Non-pigmented ciliary epithelial cell (primary cell): ENCODE data around the gene ZNF407.

Experiments
- DNase-seq: peaks from one replicate; pipeline ENCODE4 v3.0.0-alpha.2; 2010; ENCODE audit warnings: low read depth

ZNF407 gene

DNA sequence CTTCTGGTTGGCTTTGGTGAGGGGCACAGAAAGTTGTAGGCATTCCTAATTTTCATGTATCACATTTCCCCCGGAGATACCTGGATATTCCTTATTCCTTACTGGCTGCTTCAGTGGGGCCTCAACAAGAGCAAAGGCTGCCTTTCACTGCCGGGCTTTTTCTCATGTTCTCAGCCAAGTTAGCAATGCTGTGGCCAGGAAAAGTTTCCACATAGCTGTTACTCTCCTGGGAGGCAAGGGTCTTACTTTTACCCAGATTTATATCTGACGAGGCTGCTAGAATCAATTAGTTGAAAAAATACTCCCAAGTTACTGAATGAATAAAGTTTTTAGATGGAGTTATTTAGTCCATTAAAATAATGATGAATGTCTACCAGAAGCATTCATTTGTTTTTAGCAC lies 230.5 kb downstream of the ZNF407 start:
- no peak for DNase-seq

DNA sequence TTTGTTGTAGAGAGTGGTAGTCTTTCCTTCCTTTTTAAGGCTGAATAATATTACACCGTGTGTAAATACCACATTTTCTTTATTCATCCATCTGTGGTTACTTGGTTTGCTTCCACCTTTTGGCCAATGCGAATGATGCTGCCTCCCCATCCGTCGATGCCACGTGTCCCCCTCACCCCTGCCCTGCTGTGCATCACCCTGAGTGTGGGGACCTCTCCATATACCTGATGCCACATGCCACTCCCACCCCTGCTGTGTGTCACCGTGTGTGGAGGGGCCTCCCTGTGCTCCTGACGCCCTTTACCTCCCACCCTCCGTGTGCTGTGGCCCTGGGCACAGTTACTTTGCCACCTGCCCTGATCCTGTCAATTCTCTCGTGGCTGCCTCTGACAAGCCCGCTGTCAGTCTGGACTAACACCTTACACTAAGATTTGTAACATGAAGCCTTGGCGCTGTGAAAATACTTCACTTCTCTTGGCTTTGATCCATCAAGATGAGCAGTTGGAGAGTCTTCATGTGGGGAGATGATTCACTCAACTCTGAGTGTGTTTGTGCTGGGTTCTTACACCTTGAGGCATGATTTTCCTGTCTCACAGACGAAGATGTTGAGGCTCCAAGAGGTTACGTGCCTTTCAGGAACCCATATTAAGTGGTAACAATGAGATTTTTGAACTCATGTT lies 234.0 kb downstream of the ZNF407 start:
- no peak for DNase-seq

DNA sequence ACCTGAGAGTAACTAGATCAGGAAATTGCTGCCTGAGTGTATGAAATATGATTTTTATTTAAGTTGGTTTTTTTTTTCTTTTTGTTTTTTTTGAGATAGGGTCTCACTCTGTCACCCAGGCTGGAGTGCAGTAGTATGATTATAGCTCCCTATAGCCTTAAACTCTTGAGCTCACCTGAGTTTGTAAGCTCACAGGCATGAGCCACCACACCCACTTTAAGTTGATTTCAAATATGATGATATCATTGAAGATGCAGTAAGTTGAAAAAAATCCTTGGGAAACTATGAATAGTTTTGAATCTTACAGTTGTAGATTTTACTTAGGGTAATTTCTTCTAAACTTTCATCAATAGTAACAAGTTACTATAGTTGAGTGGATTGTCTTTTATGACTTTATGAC lies 234.7 kb downstream of the ZNF407 start:
- DNase-seq, result no peak

DNA sequence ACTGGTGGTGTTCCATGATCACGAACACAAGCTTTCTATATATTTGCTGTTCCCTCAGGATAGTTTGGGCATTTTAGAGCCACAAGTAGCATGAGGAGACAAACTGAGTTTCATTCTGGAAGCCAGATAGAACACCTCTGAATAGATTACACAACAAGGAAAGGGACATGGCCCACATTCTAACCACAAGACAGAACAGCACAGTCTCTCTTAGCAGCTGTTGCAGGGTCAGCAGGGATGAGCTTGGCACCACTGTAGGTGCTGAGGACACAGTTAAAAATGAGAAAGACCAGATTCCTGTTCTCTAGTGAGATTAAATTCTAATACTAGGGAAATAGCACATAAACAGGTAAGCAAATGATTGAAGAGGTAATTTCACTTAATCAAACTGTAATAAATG lies 235.3 kb downstream of the ZNF407 start:
- no peak for DNase-seq

DNA sequence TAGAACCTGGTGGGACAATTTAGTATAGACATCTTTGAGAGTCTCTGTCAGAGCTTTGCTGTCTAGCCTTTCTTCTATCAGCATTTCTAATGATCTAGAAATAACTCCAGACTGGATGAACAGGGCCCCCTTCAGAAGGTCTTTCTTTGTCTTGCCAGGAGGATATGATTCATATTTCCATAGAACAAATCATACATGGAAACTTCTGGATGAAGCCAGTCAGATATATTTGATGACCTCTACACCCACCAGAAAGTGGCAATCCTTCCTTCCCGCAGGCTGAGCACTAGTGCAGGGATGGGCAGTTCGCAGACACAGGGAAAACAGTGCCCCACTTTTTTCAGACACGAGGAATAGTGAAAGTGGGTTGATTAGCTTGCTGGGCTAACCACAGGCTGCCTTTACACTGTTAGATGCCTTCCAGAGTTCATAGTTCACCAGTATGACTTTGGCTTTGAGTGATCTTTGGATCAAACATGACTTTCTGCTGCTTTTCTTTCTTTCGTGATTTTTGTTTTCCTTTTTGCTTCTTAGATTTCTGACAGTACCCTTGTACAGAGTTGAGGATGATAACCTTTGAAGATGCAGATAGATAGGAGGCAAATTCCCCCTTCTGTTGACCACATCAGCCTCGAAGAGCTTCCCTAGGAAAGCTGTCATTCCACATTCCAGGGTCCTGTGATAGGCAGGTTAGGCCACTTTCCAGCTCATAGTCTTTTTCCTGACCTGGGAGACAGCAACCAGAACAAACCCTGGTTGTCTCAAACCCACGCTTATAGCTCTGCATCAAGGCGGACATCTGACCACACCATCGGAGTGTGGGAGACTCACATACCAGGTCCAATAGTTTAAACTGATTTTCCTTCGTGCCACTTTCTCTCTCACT lies 237.0 kb downstream of the ZNF407 start:
- DNase-seq, result no peak

DNA sequence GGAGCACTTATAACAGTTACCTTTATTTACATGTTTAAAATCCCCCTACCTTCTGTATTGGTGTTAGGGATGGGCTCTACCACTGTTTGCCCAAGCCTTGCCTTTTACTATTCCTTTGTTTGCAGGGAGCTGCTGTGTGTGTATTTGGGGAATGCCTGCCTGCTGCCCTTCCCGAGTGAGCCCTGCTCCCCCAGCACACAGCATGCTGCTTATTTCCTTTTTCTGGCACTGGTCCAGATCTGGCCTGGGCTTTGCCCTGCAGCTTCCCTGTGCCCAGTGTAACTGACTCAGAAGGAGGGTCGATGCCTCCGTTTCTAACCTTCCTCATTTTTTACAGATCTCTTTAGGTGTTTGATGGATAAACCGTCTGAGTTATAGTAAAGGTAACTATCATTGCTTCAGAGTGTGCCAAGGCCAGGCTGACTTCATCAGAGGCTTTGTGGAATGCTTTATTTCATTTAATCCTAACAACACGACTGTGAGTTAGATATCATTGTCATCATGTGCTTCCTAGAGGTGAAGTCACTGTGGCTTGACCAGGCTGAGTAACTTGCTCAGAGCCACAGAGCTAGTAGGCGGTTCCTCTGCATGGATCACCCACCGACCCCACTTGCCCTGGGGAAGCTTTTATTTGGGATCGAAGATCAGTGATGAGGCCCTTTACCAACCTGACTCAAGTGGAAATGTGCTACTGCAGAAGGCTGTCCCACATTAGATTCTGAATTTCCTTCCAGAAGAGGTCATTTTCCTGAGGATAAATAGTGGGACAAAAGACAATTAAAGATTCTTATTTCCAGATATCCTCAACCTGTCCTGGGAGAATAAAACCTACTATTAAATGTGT lies 238.8 kb downstream of the ZNF407 start:
- no peak for DNase-seq

DNA sequence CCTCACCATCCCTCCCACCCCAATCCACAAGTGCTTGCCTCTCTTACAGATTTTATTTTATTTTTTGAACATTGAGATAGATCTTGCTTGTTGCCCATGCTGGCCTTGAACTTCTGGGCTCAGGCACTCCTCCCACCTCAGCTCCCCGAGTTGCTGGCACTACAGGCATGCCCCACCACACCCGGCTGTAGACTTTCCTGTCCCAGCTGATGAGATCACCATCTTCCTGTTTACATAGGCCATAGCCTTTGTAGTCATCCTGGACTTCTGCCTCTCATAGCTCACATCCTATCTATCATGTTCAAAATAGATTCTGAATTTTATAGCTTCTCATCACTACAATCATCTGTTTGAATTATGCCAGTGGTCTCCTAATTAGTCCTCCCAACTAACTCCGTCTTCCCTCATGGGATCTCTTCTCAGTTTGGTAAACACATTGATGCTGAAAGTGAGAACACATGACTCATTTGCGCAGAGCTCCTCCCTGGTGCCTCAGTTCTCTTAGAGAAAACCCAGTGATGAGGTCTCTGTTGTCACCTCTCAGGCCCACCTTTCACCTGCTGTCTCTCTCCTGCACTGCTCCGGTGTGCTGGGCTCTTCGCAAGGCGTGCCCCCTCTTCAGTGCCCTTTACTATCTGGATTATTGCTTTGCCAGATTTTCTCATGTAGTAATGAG lies 243.0 kb downstream of the ZNF407 start:
- no peak for DNase-seq

DNA sequence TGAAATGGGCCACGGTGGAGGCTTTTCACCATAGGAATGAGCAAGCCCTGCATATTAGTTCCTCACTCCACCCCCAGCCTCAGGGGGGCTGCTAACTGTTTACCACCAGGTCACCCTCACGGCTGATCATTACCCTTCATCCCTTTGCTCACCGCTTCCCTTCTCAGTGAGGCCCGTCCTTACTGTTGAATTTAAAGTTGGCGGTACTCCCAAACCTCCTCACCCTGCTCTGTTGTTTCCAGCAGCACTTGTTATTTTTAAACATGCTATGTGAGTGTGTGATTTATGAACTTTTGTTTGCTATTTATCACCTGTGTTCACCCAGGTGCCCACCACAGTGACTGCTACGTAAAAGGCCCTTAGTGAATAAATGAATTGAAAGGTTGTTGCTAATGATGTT lies 243.6 kb downstream of the ZNF407 start:
- DNase-seq, result no peak

DNA sequence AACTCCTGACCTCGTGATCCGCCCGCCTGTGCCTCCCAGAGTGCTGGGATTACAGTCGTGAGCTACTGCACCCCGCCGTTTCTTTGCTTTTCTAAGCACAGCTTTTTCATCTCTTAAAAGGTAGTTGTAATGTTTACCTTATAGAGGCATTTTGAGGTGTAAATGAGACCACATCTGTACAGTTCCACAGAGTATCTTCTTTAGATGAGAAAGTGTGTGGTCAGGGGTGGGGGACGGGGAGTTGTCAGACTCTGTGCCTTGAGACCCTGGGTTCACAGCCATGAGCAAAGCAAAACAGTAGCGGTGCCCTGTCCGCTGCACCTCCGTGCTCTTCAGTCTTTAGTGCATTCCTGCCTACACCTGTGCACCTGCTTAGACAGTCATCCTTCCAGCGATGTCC lies 251.6 kb downstream of the ZNF407 start:
- DNase-seq, result no peak

DNA sequence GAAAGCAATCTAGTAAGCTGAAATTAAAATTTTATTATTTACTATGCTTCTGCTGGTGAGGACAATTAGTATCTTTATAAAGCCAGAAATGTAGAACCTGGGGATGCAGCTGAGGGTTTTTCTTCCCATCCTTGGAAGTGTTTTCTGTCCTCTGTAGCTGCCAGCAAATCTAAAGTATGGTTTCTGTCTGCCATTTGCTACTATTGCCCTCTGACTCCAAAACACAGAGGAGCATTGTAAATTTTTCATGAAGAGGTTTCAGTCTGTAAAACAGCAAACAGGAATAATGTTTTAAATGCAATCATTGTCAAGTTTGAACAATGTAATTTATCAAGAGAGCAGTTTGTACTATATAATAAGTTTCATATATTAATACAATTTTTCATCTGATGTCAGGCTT lies 258.8 kb downstream of the ZNF407 start:
- DNase-seq, result no peak

DNA sequence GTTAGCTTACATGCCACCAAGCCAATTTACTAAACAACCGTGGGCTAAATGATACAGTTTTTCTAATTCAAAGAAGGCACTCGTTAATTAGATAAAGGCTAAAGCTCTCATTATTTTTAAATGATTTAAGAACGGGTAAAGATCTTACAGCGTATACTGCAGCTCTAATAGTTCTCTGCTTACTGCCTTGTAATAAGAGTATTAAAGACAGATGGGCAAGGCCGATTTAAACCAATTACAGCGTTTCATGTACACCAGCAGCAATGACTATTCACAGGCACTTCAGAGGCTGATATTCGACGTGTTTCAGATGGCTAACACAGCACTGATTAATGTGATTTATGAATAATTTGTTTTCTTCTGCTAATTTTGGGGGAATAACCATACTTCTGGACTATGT lies 259.3 kb downstream of the ZNF407 start:
- no peak for DNase-seq

DNA sequence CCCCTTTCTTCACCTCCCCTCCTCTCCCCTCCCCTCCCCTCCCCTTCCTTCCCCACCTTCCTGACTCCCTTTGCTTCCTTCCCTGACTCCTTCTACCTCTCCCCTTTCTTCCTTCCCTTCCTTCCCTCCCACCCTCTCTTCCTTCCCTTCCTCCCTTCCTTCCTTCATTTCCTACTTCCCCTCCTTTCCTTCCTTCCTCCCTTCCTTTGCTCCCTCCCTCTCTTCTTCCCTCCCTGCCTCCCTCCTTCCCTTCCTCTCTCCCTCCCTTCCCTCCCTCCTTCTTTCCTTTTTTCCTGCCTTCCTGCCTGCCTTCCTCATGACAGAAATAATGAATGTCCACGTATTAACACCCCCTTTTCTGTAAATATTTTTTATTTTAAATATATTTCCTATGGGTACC lies 260.2 kb downstream of the ZNF407 start:
- DNase-seq, result no peak

DNA sequence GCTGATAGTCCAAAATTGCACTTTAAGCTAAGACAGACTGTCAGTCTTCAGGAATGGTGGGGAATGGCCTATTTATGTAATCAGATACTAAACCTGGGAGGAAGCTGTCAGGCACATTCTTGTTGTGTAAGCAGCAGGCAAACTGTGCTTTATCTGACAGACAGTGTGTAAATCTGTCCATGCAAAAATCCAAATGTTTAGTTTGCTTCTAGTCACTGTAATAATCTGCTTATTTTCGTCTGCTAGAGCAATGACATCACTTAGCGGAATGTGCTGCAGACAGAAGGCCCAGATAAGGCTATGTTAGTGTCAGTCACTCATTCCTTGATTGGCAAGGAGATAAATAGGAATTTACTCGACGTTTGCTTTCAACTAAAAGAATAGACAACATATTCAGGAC lies 263.5 kb downstream of the ZNF407 start:
- no peak for DNase-seq

DNA sequence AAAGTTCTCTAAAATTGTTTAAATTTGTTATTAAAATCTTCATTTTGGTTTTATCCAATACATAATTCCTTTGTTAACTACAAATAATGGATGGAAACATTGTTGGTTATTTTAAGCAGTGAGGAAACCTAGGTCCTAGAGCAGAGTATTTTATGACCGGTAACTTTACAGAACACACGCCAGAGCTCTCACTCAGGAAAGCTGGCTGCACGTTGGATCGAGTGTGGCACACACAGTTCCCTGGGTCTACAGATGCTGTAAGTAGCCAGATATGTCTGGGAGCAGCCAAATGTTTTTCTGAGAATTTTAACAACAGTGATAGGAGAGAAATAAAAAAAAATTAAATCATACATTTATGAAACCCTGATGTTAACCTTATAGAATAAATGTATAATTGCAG lies 264.4 kb downstream of the ZNF407 start:
- DNase-seq, result no peak

DNA sequence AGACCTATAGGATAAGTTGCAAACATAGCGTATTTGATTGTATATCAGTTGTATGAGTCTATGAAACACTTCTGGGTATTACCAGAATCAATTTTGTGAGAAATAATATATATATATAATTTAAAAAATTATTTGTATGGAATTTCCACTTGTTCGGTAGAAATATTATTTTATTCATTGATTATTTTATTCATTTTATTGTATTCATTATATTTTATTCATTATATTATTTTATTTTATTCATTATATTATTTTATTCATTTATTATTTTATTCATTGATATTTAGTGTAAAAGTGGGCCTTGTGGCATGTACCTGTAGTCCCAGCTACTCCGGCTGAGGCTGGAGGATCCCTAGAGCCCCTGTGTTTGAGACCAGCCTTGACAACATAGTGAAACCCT lies 268.9 kb downstream of the ZNF407 start:
- no peak for DNase-seq

DNA sequence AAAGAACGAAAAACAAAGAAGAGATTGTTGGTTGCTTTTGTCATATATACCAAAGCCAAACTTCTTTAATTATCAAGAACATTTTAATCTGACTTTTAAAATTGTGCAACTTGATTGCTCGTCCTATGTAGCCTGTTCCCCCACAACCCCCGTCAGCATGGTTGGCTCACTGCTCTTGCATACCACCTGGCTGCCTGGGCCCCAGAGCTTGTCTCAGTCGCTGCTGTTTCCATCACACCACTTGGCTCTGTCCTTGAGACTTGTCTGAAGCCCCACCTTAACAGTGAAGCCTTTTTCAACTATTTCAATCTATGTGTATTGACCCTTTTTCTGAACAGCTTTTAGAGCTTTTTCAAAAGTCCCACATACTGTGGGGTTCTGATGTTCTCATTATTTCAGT lies 270.8 kb downstream of the ZNF407 start:
- DNase-seq, result no peak

DNA sequence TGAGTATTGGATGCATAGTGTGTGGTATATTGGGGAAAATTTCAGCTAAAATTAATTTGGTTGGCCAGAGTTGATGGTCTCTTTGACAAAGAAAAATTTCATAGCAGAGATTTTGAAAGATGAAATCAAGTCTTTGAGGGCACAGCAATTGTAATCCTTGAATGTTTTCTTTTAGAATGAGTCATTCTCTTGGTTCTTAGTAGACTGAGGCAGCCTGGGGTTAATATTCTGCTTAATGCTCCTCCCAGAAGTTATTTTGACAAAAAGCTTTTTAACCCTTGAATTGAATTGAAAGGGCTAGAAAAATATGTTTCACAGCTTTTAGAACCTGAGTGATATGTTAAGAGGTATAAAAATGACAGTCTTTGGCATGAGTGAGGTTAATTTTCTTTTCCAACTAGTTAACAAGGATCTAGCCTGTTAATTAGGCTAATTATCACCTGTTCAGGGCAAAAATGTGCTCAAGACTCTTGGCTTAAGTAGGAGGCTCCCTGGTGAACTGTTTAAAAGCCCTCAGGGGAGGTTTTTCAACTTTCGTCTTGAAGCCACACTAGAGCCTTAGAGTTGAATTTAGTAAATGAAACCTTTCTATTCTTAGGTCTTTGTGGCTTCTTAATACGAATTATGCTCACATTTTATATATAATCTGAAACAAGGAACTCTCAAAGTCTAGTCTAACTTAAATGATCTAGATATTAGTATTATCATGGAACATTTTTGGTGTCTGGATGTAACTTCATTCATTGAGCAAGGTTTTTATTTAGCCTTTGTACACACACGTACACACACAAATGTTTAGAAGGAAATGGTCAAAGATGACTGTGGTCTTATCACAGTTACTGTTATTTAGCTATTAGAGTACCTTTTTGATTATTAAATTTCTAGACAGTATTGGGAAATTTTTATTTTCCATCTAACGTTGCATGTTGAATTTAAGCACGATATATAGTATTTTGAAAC lies 272.5 kb downstream of the ZNF407 start:
- DNase-seq, result peak; percentile 11

DNA sequence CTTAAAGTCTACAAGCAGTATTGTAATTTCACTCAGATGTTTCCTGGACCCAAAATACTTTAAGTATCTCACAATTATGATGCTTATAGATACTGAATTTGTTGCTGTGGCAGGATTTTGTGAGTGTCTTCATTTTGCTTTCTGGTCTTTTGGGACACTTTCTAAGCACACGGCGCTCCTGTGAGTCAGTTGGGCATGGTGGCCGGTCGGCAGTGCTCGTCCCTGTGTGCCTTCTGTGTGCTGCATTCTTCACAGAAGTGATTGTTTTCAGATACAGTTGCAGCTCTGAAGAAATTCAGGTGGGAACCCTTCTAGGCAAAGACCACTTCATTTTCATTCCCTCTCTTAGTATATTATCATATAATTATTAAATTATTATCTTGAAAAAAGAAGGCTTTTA lies 273.3 kb downstream of the ZNF407 start:
- DNase-seq, result no peak

DNA sequence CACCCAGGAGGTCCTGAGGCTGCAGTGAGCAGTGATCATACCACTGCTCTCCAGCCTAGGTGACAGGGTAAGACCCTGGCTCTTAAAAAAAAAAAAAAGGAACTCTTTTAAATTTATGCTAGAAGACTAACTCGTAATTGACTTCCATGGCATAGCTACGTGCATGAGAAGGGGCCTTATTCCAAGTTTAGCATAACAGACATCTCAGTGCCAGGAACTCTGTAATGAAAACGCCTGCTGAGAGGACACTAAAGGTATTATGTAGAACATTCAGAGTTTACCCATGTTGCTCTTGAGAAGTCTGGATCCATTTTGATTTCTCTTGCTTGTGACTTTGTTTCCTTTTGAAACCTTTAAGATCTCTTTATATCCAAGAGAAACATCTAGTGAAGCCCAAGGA lies 276.0 kb downstream of the ZNF407 start:
- DNase-seq, result no peak

DNA sequence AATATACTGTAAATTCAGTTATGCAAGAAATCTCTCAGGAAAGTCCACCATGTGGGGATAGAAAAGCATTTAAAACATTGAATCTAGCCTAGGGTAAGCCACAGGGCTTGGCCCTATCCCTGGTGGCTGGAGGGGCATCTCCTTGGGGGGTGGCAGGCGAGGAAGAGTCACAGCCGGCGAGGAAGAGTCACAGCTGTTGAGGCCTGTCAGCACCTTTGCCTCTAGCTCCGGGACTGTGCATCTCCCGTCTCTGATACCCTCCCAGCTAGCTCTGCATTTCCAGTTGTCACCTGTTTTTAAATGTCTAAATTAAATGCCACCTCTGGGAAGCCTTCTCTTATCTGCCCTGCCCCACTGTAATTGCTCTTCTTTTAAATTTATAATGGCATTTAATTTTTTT lies 276.7 kb downstream of the ZNF407 start:
- DNase-seq, result no peak

DNA sequence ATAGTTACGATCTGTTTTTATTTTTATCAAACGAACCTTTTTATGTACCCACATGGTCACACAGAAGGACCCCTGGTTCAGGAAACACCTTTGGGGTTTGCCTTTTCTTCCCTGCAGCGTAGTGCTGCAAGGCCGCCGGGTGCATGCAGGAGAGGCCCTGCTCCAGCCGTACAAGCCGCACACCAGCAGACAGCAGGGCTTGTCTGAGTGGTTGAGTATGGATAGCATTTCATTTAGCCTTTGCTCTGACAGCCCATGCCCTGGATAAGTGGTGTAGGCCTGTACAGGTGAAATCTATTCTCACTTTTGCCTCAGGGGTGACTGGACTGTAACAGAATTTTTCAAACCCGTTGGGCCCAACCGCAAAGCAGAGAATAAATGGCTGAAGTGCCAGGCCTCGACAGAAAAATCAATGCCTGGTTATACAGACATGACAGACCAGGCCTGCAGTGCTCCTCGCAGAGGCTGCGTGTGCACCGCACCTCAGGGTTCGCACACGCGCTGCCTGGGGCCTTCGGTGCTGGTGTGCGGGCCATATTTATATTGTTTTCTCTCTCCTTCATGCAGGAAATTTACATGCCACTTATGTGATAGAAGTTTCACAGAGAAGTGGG lies 279.1 kb downstream of the ZNF407 start:
- DNase-seq, result no peak
